HG02588 (cell line): ENCODE measurements around the gene ST3GAL6.

Source experiments
- ATAC-seq: cut with Tn5 transposase; IDR thresholded peaks from one replicate; pipeline ENCODE4 v1.9.1; 2021; ENCODE audit warnings: mild to moderate bottlenecking, moderate library complexity; ENCODE audit not compliant: unreplicated experiment

Gene ST3GAL6

DNA sequence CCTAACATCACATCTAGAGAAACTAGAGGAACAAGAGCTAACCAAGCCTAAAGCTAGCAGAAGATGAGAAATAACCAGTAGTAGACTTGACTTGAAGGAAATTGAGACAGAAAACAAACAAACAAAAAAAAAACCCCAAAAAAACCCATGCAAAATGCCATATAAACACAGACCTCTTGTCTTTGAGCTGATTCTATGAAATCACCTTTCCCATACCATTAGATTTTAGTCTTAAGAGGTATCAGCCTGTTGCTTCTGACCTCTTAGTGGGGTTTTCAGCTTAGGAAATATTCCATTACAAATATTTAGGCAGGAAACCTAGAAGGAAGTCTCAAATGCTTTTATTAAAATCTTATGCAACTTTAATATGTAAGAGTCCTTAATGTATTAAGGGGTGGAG lies 23.9 kb upstream of the ST3GAL6 start:
- ATAC-seq: no peak

- no peak for ATAC-seq
Observed at GRCh38 chr3:98740324-98740723, 22.8 kb upstream of the ST3GAL6 start.

DNA sequence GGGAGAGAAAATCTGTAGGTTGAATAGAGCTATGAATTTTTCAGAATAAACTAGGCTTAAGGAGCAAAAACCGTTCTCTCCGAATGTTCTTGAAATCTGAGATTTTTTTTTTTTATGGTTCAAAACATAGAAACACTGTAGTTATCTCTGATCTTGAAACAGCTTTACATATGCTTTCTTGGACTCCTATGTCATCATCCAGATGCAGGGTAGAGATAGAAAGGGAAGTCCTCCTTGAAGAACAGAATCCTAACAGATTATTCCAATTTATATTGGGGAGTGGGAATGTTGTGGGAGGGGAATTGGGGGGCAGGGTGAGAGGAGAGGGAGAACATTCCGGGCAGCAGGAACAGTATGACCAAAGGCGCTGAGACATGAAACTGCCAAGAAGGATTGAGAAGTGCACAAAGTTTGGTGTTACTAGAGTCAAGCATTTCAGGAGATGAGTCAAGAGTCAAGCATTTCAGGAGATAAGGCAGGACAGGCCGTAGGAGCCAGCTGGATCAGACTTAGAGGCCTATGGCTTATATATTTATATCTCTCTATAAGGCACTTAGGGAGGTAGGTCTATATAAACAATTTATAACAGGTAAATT lies 21.9 kb upstream of the ST3GAL6 start:
- no peak for ATAC-seq

DNA sequence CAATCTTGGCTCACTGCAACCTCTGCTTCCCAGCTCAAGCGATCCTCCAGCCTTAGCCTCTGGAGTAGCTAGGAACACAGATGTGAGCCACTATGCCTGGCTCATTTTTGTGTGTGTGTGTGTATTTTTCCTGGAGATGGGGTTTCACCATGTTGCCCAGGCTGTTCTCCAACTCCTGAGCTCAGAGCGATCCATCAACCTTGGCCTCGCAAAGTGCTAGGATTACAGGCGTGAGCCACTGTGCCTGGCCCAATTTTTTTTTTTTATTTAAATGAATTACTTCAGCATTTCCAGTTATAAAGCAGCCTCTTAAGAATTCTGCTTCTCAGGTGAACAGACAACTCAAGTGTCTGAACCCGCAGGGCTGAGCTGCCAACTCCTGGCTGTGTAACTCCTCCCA lies 20.1 kb upstream of the ST3GAL6 start:
- ATAC-seq: no peak

- ATAC-seq: no peak
Observed at GRCh38 chr3:98744283-98744682, 18.9 kb upstream of the ST3GAL6 start.

- no peak for ATAC-seq
Observed at GRCh38 chr3:98745718-98746117, 17.4 kb upstream of the ST3GAL6 start.

- no peak for ATAC-seq
Observed at GRCh38 chr3:98746122-98746521, 17.0 kb upstream of the ST3GAL6 start.

DNA sequence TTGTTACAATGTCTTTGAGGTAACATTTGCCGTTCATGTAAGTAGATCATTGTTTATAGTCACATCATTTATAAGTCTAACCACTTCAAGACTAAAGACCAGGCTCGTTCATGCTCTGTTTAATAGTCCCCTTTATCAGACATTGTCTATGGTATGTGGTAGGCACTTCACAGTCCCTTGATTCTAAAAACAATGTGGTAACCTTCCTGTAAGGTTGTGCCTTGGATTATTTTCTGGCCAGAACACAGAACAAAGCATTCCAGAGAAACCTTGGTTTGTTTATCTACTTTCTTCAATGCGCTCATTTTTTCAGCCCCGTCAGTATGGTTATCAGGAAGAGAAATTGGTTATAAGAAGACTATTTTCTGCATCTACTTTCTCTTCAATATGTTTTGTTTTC lies 16.3 kb upstream of the ST3GAL6 start:
- no peak for ATAC-seq

- no peak for ATAC-seq
Observed at GRCh38 chr3:98750276-98750919, 12.7 kb upstream of the ST3GAL6 start.

- ATAC-seq: no peak
Observed at GRCh38 chr3:98754483-98754882, 8.7 kb upstream of the ST3GAL6 start.

- no peak for ATAC-seq
Observed at GRCh38 chr3:98755601-98756000, 7.5 kb upstream of the ST3GAL6 start.

- no peak for ATAC-seq
Observed at GRCh38 chr3:98759629-98760028, 3.5 kb upstream of the ST3GAL6 start.

DNA sequence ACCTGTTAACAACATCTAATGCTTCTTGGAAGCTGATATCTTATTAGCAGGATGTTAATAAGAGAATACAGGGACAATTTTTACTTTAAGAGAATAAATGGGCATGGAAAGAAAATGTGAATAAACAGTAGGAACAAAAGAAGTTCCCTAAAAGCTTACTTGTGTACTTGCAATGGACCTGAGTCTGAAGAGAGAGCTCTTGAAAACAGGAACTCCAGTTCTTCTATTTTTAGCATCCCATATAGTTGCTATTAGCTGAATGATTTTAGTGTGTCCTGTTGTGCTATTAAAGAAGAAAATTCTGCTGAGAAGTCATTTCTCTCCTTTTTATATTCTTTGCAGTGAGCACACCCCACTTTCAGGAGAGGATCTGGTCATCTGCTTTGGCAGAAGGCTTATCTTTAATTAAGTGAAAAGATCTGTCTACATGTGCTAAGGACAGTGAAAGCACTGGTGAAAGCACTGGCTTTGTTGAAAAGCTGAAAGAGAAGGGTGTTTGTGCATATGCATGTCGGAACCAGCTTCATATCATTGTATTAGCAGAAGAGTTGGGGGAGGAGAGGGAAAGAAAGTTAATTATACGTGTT lies 1.4 kb upstream of the ST3GAL6 start:
- ATAC-seq: no peak

GRCh38 chr3:98763819-98764418 lies 779 bp downstream of the ST3GAL6 start:
- no peak for ATAC-seq

DNA sequence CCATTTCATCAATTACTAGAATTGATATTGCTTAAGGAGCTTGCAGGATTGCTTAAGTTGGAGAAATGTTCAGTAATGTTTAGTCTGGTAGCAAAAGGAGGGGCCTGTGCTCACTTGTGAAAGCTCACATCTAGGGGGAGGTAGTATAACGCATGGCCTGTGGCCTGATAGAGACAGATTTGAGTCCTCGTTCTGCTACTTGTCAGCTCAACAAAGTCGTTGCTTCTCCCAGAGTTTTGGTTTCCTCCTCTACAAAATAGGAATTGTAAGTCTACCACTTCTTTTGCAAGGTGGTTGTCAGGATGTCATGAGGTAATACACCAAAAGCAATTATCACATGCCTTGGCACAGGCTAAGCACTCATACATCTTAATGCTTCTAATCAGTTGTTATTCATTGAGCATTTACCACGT lies 1.3 kb downstream of the ST3GAL6 start:
- no peak for ATAC-seq

DNA sequence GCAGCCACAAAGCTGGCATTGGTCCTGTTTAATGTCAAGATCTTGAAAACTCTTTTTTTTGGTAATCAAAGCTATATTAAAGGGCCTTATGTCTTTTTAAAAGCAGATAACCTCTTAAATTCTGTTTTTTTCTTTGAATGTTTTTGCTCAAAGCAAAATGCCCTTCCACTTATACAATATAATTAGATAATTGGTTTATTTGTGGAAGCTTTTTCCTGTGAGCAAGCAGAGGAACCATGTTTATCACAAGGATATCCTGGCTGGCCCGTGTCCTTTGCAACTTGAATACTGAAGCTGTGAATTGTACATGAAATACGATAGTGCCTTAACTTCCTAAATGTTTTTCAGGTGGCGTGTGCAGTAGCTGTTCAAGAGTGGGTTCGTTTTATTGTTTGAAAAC lies 2.6 kb downstream of the ST3GAL6 start:
- ATAC-seq: no peak

DNA sequence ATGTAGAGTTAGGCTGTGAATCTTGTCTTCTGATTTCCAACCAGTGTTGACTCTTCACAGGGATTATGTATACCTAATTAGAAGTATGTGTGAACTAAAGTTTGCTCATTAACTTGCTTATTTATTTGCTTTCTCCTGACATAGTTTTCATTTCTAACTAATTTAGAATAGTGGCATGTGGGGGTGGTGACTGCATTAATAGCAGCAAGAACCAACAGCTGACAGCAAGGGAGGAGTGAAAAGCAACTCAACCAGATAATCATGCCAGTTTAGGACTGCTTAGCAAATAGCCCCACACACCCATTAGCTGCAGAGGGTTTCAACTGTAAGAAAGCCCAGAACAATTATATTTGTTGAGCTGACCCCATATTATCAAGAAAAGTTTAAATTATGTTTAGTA lies 3.8 kb downstream of the ST3GAL6 start:
- ATAC-seq: no peak

DNA sequence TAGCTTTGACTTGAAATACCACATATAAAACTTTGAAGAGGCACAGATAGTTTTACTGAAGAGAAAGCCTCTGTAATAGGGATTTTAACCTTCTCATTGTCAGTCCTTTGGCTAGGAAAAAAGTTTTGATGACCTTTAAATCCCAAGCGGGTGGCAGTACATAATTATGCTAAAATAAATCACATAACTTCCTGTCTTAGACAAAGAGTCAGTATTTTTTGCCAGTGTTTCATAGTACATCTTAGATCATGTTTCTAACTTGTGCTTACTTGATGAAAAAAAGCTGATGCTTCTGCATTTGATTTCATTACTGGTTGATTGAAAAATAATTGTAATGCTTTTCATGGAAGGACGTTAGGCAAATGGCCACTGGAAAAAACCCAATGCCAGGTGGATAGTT lies 5.8 kb downstream of the ST3GAL6 start:
- no peak for ATAC-seq

GRCh38 chr3:98769448-98769847 lies 6.3 kb downstream of the ST3GAL6 start:
- ATAC-seq: no peak

- ATAC-seq: peak; percentile 95
Observed at GRCh38 chr3:98770261-98771039, 7.3 kb downstream of the ST3GAL6 start.

DNA sequence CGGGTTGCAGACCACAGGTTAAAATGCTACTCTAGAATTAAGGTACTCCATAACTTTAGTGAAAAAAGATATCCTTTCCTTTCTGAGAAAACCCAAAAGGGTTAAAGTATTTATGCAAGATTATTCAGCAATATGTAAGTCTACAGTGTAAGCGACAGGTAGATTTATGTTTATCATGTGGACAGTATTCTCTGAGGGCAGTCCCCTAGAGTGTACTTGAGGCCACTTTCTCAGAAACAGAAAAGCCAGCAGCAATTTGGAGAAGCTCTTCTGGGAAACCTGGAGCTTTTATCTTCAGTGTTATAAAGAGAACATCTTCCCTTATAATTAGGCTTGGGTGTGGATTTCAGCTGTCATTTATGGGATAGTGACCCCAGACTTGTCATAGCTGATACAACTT lies 8.9 kb downstream of the ST3GAL6 start:
- no peak for ATAC-seq
